CD14-positive monocyte (primary cell): ENCODE measurements around the gene KIF21A. TPM values are rescaled to one million over a fixed set of nuclear protein-coding genes. Genes with fewer than 3 reads are reported as not detected.
"Not testable (repeated sequence)": the region's sequence is repeated elsewhere in the genome, so short reads cannot be mapped to it uniquely, and the experiment has no call there.

Source experiments
- DNase-seq, 3 donors: peaks; one replicate each; pipeline ENCODE4 v3.0.0-alpha.2; 2011 to 2022
- H2AFZ ChIP-seq: 2 replicates; pipeline ENCODE4 v1.6.0; 2012; ENCODE audit warnings: mild to moderate bottlenecking, low read depth, low read length, inconsistent platforms; ENCODE audit not compliant: insufficient read depth, poor library complexity, severe bottlenecking
- H3K27ac ChIP-seq, 2 donors: 1 replicate in 1 of 2; 2 replicates in 1 of 2; pipeline ENCODE4 v1.5.1; 2012 to 2013; ENCODE audit warnings: low read length in 2 of 2, control low read depth in 1 of 2, inconsistent platforms in 1 of 2, low read depth in 1 of 2, mild to moderate bottlenecking in 1 of 2
- H3K27me3 ChIP-seq, 2 donors: one replicate each; pipeline versions ENCODE4 v1.6.0 to v1.6.1; 2011 to 2013; ENCODE audit warnings: low read length in 2 of 2; ENCODE audit not compliant: control insufficient read depth in 2 of 2, insufficient read depth in 2 of 2
- H3K36me3 ChIP-seq, 2 donors: replicated peaks in 1 of 2; 1 replicate in 1 of 2; 2 replicates in 1 of 2; pipeline versions ENCODE4 v1.5.1 to v1.6.1; 2012 to 2013; ENCODE audit warnings: low read length in 2 of 2, control low read depth in 1 of 2, inconsistent platforms in 1 of 2, mild to moderate bottlenecking in 1 of 2; ENCODE audit not compliant: insufficient read depth in 2 of 2, control insufficient read depth in 1 of 2
- H3K4me1 ChIP-seq, 2 donors: 1 replicate in 1 of 2; 2 replicates in 1 of 2; pipeline versions ENCODE4 v1.5.1 to v1.6.1; 2012 to 2013; ENCODE audit warnings: low read length in 2 of 2, control low read depth in 1 of 2, inconsistent platforms in 1 of 2, mild to moderate bottlenecking in 1 of 2, moderate library complexity in 1 of 2; ENCODE audit not compliant: insufficient read depth in 2 of 2, control insufficient read depth in 1 of 2
- H3K4me2 ChIP-seq: replicated peaks from 2 replicates; pipeline ENCODE3; 2012; ENCODE audit warnings: low read length, moderate library complexity, mild to moderate bottlenecking; ENCODE audit not compliant: poor library complexity, severe bottlenecking; ENCODE audit errors: extremely low read depth
- H3K4me3 ChIP-seq, 3 experiments: fragments of 200-600 bp in 1 of 3; sonication (generic) in 1 of 3; replicated peaks in 1 of 3; 1 replicate in 2 of 3; 2 replicates in 1 of 3; pipeline ENCODE4 v1.5.1; 2011 to 2013; ENCODE audit warnings: low read length in 3 of 3, mild to moderate bottlenecking in 3 of 3, control low read depth in 2 of 3, low read depth in 2 of 3, inconsistent platforms in 1 of 3, moderate library complexity in 1 of 3
- H3K79me2 ChIP-seq: 2 replicates; pipeline ENCODE4 v1.6.0; 2012; ENCODE audit warnings: mild to moderate bottlenecking, control low read depth, inconsistent platforms, low read length, moderate library complexity; ENCODE audit not compliant: insufficient read depth
- H3K9ac ChIP-seq: 2 replicates; pipeline ENCODE4 v1.6.0; 2017; ENCODE audit warnings: low read length, mild to moderate bottlenecking; ENCODE audit not compliant: insufficient read depth, poor library complexity, severe bottlenecking
- H3K9me3 ChIP-seq, 2 donors: replicated peaks in 1 of 2; 1 replicate in 1 of 2; 2 replicates in 1 of 2; pipeline versions ENCODE4 v1.5.1 to v1.6.1; 2012 to 2013; ENCODE audit warnings: low read length in 2 of 2, control low read depth in 1 of 2; ENCODE audit not compliant: control insufficient read depth in 1 of 2, insufficient read depth in 1 of 2
- H4K20me1 ChIP-seq: 2 replicates; pipeline ENCODE4 v1.6.0; 2012; ENCODE audit warnings: mild to moderate bottlenecking, low read length, control low read depth, moderate library complexity; ENCODE audit not compliant: insufficient read depth
- H3K27ac Mint-ChIP-seq, 7 donors: one replicate each; pipeline ENCODE4 v1.8.0; 2020; ENCODE audit warnings: mild to moderate bottlenecking in 7 of 7, mixed read lengths in 7 of 7, moderate library complexity in 6 of 7, inconsistent platforms in 2 of 7
- H3K27me3 Mint-ChIP-seq, 3 donors: one replicate each; pipeline ENCODE4 v1.8.0; 2021 to 2022; ENCODE audit warnings: low read depth in 3 of 3, mild to moderate bottlenecking in 3 of 3, mixed read lengths in 3 of 3, moderate library complexity in 3 of 3, inconsistent platforms in 1 of 3
- H3K36me3 Mint-ChIP-seq, 2 donors: one replicate each; pipeline ENCODE4 v1.8.0; 2020; ENCODE audit warnings: mixed read lengths in 2 of 2, inconsistent platforms in 1 of 2, mild to moderate bottlenecking in 1 of 2
- H3K4me1 Mint-ChIP-seq: one replicate; pipeline ENCODE4 v1.8.0; 2020; ENCODE audit warnings: mild to moderate bottlenecking, mixed read lengths
- H3K4me3 Mint-ChIP-seq, 2 donors: one replicate each; pipeline ENCODE4 v1.8.0; 2020; ENCODE audit warnings: mild to moderate bottlenecking in 2 of 2, mixed read lengths in 2 of 2, moderate library complexity in 1 of 2
- H3K9me3 Mint-ChIP-seq, 7 donors: one replicate each; pipeline ENCODE4 v1.8.0; 2020 to 2022; ENCODE audit warnings: mixed read lengths in 7 of 7, mild to moderate bottlenecking in 6 of 7, moderate library complexity in 6 of 7, inconsistent platforms in 2 of 7
- CTCF ChIP-seq: fragments of 200-600 bp; IDR thresholded peaks from one replicate; pipeline ENCODE4 v1.8.0; 2022; ENCODE audit warnings: antibody characterized with exemption, mild to moderate bottlenecking
- WGBS: methylation state at CpG from one replicate; pipeline ENCODE4 v1.1.5; 2013; ENCODE audit warnings: missing lambda C conversion rate; ENCODE audit not compliant: insufficient coverage; 5-methylcytosine and 5-hydroxymethylcytosine counted together
- intact Hi-C, 2 donors: fragments of 100-400 bp; cut with micrococcal nuclease; formaldehyde crosslinking; loops; one replicate each; pipeline versions ENCODE4 v1.15.0 to v1.15.1; 2023
- polyA plus RNA-seq, 3 donors: library from polyadenylated mRNA; depleted of rRNA in 1 of 3; unstranded in 2 of 3; stranded (reverse) in 1 of 3; fragments of 300-500 nt in 2 of 3; fragments of >200 nt in 1 of 3; fragmentation: Illumina TruSeq in 2 of 3; gene quantifications; 1 replicate in 2 of 3; 2 replicates in 1 of 3; pipeline ENCODE4 v1.2.3, GENCODE V29; 2012 to 2021

KIF21A gene
- polyA plus RNA-seq, 3 donors: 0.03 to 0.05 TPM; not detected in 1

DNA sequence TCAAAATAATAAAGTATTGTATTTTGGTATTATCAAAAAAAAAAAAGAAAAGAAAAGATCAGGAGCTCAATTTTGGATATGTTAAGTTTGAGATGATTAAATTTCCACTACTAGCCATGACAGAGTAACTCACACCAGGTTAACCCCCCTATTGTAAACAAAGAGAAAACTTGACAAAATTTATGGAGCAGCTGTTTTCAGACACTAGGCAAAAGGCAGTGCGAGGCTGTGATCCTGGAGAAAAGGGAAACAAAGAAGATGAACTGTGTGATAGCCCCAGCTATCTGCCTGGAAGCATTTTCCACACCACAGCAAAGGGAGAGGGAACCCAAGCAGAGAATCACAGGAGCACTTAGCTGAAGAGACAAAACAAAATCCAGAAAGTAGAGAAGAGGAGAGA, 145.0 kb downstream of the KIF21A start:
- Mint-ChIP-seq H3K36me3 (no peaks in the 10 kb centered on the region), H3K27ac (no peak overlapping the region), H3K9me3 (peaks cover 0 to 6% (median 0%) of the 10 kb centered on the region in 7 donors), H3K4me1 (peaks cover 4% of the 10 kb centered on the region), H3K27me3 (peaks cover 0 to 2% (median 0%) of the 10 kb centered on the region in 3 donors), H3K4me3 (no peak overlapping the region)
- no peaks in the 10 kb centered on the region for H3K4me1 ChIP-seq
- no peak overlapping the region for H3K4me2 ChIP-seq
- no peak for DNase-seq
- no peaks in the 10 kb centered on the region for H3K79me2 ChIP-seq
- H2AFZ ChIP-seq: no peak overlapping the region
- no peak overlapping the region for H3K9ac ChIP-seq
- H3K27ac ChIP-seq: no peak overlapping the region
- H3K27me3 ChIP-seq: no peaks in the 10 kb centered on the region
- no CpG with 5 or more reads among the region's 1 CpG for WGBS
- no peaks in the 10 kb centered on the region for H4K20me1 ChIP-seq
- TF ChIP-seq CTCF: no peak
- no peak overlapping the region for H3K4me3 ChIP-seq
- H3K36me3 ChIP-seq: no peaks in the 10 kb centered on the region
- H3K9me3 ChIP-seq: no peaks in the 10 kb centered on the region
- intact Hi-C loops: no loop called here

DNA sequence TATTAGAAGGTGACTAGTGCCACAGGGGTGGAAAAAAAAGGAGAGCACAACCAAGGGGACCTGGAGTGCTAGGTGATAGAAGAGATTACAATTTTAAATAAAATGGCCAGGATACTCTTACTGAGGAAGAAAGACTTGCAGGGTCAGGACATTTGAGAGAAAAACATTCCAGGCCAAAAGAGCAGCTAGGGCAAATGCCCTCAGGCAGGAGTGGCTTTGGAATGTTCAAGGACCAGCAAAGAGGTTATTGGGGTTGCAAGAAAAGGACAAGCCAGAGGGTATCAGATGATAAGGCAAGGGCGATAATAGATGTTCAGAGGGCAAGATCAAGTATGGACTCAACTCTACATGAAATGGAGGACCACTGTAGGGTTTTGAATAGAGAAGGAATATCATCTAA, 146.4 kb downstream of the KIF21A start:
- DNase-seq: no peak
- Histone ChIP-seq H4K20me1 (no peaks in the 10 kb centered on the region), H2AFZ (no peak overlapping the region), H3K79me2 (no peaks in the 10 kb centered on the region), H3K27me3 (no peaks in the 10 kb centered on the region), H3K27ac (no peak overlapping the region), H3K36me3 (no peaks in the 10 kb centered on the region), H3K9ac (no peak overlapping the region), H3K4me1 (no peaks in the 10 kb centered on the region), H3K4me2 (no peak overlapping the region), H3K4me3 (no peak overlapping the region), H3K9me3 (no peaks in the 10 kb centered on the region)
- H3K36me3 Mint-ChIP-seq: no peaks in the 10 kb centered on the region
- WGBS: no CpG with 5 or more reads among the region's 1 CpG
- H3K9me3 Mint-ChIP-seq: peaks cover 0 to 6% (median 0%) of the 10 kb centered on the region in 7 donors
- no peak overlapping the region for H3K4me3 Mint-ChIP-seq
- peaks cover 4% of the 10 kb centered on the region for H3K4me1 Mint-ChIP-seq
- H3K27ac Mint-ChIP-seq: no peak overlapping the region
- H3K27me3 Mint-ChIP-seq: peaks cover 0 to 2% (median 1%) of the 10 kb centered on the region in 3 donors
- TF ChIP-seq CTCF: no peak
- intact Hi-C loops: no loop called here

GRCh38 chr12:39295593-39295992, 147.3 kb downstream of the KIF21A start:
- H3K27me3 ChIP-seq, H3K79me2 ChIP-seq, H3K27me3 Mint-ChIP-seq, H3K4me3 ChIP-seq, H2AFZ ChIP-seq, DNase-seq, H3K9ac ChIP-seq, H3K4me1 Mint-ChIP-seq, H3K36me3 ChIP-seq, H3K27ac ChIP-seq, H3K9me3 Mint-ChIP-seq, H3K4me2 ChIP-seq, H3K4me1 ChIP-seq, H3K4me3 Mint-ChIP-seq, H3K36me3 Mint-ChIP-seq, H4K20me1 ChIP-seq, H3K9me3 ChIP-seq, intact Hi-C loops: not testable (repeated sequence)
- H3K27ac Mint-ChIP-seq: peak overlapping the region in 1 of 7 donors; percentile 70
- 100% methylated on average over 5 of the region's 12 CpGs for WGBS
